Measurements from ENCODE around the gene PHF21B.
"Not testable (repeated sequence)": the region's sequence is repeated elsewhere in the genome, so short reads cannot be mapped to it uniquely, and the experiment has no call there.

PHF21B gene

DNA sequence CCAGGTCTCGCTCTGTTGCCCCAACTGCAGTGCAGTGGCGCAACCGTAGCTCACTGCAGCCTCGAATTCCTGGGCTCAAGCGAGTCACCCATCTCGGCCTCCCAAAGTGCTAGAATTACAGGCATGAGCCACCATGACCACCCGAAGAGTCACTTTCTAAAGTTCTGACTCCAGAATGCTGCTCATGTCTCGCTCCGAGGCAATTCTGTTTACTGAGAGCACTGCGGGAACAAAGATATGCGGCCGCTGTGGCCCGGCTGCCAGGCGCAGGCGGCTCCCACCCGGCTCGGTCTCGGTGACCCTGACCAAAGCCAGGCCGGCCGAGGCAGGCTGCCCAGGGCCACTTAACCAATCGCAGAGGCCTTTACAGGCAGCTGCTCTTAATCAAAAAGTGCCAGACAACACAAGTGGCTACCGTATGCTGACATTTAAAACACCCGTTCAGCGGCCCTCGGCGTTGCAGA, 78.7 kb downstream of the PHF21B start:
- DNase-seq: no peak

DNA sequence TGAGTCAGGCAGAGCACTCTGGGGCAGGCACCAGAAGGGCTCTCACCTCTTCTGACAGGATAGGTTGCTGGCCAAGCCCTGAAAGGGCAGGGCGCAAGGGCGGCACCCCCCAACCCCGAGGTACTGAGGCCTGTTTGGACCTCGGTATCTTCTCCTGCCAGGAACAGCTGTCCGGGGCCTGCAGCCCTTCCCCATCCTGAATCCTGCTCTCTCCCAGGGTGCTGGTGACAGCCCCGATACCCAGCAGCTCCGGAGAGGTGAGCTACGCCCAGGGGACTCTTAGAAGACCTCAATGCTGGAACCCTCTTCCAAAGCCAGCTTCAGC, 79.1 kb downstream of the PHF21B start:
- DNase-seq: no peak

DNA sequence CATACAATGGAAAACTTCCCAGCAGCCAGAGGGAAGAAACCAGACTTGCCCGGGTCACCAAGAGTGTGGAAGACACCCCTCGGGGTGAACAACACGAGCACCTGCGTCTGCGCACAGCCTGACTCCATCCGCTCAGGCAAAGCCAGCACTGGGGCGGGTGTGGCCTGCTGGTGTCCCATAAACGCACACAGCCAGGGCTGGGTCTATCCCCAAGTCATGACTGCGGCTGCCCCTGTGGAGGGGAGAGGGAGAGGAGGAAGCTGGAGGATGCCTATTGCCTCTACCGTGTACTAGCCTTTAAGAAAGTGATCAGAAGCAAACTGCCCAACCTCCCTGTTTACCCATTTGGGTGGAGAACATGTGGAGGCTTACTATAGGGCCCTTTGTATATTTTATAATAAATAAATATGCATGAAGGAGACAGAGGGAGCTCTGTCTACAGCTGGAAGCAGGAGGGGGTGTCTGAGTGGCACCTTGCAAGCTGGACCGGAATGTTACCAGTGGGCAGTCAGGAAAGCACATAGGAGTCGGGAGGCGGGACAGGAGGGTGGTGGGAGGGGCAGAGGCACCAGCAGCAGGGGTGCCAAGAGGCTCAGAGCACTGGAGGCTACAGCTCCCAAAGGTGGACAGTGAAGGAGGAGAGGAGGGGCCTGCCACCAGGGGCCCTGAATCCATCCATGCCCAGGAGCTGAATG, 79.6 kb downstream of the PHF21B start:
- no peak for DNase-seq

DNA sequence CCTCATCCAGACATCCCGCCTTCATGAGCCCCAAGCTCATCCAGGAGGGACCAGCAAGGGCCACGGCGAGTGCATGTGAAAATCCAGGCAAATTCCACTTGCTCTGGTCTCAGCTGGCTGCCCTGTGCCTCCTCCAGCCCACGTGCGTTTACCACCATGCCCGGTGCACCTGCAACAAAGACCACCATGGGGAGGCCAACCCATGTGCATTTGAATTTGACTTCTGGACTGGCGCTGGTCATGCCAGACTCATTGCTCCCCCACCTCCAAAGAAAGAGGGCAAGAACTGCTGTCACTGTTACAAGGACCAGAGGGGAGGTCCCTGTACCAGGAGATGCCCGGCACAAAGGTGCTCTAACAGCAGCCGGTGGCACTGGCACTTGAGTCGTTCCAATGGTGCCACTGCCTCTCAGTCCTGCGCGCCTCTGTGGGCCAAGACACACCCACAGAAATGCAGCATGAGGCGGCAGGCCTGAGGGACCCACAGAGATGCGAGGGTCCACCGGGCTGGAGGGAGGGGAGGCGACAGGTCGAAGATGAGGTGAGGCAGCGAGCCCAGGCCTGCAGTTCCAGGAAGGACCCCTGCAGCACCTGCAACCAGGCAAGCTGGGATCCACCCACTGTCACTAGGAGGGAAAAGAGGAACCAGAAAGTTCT, 80.3 kb downstream of the PHF21B start:
- DNase-seq: no peak

- DNase-seq: no peak
These were observed 81.0 kb downstream of the PHF21B start for GRCh38 chr22:44928711-44929358.

DNA sequence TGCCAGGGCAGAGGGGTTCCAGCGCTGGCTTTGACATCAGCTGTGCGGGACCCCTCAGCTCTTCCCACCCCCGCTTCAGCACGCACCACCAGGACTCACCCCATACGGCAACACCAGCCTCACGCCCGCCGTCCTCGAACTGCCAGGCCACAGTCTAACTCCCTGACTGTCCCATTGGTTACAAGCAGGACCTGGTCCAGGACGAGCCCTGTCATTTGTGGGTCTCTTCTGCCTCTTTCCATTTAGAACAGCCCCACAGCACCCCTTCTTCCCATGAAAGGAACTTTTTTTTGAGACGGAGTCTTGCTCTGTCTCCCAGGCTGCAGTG, 81.7 kb downstream of the PHF21B start:
- no peak for DNase-seq

DNA sequence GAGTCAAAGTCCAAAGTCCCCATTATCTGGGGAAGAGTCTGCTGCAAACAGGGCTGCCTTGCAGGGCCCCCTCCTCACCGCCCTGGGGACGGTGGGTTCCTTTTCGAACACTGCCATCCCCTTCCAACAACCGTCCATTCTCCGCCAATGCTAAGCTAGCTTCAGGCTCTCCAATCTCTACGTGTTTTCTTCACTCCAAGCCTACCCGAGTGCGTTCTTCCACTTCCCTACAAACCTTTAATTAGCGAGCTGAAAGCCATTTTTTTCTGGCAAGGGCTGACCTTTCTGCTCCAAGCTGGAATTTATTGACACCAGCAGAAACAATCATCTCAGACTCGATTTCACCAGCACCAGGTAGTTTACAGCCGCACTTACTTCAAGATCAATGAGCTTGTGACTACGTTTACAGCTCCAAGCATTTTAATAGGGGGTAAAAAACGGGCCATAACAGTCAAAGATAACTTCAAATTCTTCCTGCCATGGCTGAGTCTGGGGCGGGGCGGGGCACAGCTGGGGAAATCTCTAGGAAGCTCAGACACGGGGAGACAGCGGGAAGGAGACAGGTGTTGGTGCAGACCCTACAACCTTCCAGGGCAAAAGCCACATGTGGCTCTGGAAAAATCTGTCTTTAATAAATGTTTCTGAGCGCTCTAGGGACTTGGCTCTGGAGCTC, 82.2 kb downstream of the PHF21B start:
- no peak for DNase-seq

DNA sequence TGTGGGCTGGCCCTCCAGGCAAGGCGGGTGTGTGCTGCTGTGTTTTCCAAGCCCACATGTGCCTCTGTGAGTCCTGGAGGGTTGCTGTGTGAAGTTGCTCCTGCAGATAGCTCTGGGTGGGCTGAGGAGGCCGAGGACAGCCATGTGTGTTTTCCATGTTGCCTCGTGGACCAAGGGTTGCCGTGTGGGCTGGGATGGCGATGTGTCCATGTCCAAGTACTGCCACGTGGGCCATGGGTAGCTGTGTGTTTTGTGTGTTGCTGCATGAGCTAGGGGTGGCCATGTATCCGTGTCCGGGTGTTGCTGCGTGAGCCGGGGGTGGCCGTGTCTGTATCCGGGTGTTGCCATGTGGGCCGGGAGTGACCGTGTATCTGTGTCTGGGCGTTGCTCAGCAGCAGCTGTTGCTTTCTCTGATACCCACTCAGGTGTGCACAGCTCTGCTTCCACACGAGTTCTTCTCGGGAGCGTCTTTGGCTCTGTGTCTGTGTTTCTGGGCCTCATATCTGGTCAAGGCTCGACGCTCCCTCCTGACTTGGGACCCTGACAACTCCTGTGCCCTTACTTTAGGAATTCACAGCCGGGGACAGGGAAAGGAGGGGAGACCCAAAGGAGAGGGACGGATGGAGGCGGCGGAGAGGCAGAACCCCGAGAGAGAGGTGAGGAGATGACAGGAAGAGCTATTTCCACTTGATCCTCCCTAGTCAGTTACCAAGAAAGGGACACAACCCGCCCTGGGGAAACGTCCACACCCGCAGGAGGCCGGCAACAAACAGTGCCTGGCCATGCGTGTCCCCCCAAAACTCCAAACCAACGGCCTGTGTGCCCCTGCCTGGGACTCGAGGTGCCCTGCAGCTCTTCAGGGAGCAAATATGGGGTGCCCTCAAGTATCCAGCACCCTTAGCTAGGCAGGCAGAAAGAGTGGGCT, 83.1 kb downstream of the PHF21B start:
- no peak for DNase-seq

DNA sequence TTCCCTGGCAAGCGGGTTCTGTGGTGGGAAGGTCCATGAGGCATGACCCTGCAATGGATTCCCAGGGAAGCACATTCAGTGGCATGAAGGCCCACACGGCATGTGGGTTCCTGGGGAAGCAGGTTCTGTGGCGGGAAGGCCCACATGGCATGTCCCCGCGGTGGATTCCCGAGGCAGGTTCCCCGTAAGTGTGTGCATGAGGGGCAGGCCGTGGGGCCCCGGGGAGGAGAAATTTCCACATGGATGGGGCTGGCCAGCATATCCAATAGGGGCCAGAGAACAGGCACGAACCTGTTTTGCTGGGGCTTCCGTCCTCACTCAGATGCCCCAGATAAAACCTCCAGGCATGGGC, 83.7 kb downstream of the PHF21B start:
- DNase-seq: no peak

DNA sequence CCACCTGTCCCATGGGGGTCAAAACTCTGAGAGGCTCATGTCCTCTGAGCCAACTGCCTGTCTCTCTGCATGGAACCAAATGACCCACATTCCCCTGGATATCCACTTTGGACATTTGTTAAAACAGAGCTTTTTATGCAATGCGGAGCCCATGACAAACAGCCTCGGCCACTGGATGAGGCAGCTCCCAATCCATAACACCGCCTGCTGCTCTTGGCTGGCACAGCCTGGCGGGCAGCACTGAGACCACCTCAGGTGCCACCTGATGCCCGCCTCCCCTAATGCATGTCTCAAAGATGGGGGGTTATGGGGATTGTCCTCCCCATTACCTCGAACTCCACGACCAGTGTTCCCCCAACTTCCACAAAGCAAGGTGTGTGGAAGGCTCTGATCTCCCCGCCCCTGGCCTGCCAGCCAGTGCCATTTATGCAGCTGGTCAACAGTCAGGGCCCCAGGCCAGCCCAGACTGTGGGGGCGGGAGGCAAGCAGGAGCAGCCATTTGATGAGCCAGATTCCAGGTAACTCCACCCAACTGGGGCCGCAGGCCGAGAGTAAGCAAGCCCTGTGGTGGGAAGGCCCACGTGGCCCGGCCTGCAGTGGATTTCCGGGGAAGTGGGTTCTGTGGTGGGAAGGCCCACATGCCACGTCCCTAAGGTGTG, 84.2 kb downstream of the PHF21B start:
- no peak for DNase-seq

DNA sequence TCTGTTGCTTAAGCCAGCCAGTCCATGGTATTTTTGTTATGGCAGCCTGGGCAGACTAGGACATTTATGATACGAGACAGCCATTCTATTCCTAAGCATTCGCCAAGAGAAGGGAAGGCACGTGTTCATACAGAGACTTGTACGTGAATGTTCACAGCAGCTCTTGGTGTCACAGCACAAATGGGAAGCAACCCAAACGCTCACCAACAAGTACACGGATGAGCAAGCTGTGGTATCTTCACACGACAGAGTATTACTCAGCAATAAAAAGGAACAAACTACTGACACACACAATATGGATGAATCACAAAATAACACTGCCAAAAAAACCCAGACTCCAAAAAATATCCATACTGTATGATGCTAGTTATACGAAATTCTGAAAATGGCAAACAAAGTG, 85.1 kb downstream of the PHF21B start:
- no peak for DNase-seq

GRCh38 chr22:44924098-44924497, 85.7 kb downstream of the PHF21B start:
- no peak for DNase-seq

- DNase-seq: not testable (repeated sequence)
These were observed 88.0 kb downstream of the PHF21B start for GRCh38 chr22:44921766-44922165.

DNA sequence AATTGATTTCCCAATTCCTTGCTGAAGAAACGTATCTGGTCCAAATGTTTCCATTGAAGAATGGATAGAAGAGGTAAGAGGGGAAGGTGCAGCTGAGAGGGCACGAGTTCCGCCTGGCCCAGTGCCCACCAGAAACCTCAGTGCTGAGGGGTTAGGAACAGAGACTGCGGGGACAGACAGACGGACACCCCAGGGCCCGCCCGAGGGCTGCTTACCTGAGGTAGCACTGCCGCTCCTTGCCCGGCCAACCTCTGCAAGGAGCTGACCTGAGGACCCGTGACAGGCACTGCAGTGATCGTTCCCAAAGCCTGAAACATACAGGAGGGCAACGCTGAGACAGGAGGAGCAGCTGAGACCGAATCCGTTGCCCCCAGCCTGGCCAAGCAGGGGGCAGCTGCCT, 89.6 kb downstream of the PHF21B start:
- DNase-seq: no peak

DNA sequence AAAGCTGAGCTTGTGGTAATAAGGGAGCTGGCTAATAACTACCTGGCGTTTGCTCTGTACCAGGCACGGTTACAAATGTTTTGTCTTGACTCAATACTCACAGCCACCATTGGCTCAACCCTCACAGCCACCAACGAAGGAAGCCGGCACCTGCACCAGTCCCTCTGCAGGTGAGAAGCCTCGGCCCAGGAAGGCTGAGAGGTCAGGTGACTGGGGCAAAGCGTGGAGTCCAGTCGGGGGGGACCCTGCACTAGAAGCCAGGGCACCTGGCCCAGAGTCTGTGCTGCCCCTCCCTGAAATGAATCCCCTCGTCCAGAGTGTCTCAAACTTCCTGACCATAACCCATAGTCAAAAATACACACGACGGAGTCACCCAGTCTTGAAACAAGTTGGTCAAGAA, 90.1 kb downstream of the PHF21B start:
- DNase-seq: no peak

DNA sequence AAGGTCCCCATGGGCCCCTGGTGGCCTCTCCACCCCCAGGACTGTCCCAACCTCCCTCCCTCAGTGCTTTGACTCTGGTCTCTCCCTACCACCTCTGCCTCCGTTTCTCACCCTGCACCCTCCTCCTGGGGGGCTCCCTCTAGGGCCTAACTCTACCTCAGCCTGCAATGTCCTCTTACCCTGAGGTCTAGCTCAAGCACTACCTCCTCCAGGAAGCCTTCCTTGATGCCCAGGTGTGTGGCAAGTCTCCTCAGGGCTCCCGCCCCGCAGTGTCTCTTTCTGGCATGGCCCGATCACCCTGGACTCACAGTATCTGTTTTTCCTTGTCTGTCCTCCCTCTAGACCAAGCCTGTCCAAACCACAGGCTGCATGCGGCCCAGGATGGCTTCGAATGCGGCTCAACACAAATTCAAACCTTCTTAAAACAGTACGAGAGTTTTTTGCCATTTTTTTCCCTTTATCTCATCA, 90.8 kb downstream of the PHF21B start:
- no peak for DNase-seq

DNA sequence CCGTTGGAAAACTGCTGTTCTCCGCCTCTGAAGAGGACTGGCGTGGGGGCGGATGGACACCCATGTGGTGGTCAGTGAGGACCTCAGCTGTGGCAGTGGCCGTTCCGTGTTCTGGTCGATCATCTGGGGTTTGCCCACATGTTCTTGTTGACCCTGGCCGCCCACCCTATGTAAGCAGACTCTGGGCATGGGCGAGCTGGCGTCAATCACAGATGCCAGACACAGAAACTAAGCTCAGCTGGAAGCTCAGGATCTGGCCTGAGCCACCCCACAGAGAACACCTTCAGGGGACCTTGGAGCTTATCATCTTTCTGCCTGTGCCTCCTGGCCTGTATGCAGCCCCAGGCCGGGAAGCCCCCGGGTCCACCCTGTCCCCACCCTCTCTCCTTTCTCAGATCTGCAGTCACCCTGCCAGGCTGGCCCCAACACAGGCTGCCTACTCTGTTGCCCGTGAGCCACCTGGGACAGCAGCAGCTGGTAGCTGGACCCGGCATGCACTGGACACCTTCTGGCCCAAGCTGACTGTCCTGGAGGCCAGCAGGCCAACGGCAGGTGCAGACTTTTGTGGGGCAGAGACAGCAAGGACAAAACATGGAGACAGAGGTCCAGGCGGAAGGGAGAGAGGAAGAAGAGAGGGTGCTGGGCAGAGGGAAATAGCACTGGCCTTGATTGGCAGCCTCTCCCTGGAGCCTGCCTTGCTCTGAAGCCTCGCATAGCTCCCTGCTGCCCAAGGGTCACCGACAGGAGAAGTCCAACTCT, 91.5 kb downstream of the PHF21B start:
- no peak for DNase-seq

GRCh38 chr22:44917372-44918165, 92.2 kb downstream of the PHF21B start:
- no peak for DNase-seq

DNA sequence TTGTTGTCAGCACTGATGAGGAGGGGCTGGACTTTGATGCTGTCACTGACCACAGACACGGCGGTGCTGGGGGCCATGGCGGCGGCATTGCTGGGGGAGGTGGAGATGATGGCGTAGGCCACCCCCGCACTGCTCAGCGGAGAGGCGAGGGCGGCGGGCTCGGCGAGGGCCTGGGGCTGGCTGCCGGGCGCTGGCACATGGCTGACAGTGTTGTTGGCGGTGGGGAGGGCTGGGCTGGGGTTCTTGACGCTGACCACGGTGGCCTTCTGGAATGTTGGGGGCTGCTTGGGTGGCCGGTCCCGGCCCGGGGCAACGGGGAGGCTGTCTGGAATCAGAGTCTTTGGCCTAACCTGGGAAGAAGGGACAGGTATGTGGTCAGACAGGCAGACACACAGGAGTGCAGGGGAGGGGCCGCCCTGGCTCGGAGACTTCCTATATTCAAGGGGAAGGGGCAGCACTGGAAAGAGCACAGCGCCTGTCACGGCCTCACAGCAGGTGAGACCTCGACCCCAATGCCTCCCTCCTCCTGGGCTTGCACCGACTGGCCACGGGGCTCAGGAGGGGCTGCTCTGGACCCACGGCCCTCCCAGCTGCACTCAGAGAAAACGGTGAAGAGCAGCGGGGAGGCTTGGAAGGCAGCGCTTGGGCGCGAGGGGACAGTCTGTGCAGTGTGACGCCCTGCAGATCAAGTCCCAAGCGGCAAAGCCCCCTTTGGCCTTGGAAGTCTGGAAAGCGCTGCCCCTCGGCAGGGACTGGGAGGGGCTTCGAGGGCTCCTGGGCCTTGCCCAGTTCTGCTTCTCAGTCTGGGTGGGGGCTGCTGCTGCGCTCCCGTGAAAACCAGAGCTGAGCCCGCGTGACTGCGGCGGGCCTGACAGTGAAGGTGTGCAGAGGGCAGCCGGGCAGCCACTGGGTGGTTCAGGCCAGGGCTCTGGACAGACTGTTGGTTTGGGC, 93.2 kb downstream of the PHF21B start:
- DNase-seq: no peak
